Activated naive CD4-positive, alpha-beta T cell treated with anti-CD3 and anti-CD28 coated beads, Interleukin-2, amount 10 ng/mL, durations not matched to agents 7 days and 5 days (primary cell): ENCODE data around the gene MAN1B1.
"Not testable (repeated sequence)": the region's sequence is repeated elsewhere in the genome, so short reads cannot be mapped to it uniquely, and the experiment has no call there.

Experiments used
- CTCF ChIA-PET: fragments of 350-600 bp; sonication (Branson Sonifier 250); formaldehyde crosslinking; loops from one replicate; lab custom pipeline; 2021; ENCODE audit warnings: antibody characterized with exemption; lab: Charles Lee
- DNase-seq: peaks from one replicate; pipeline ENCODE4 v3.0.0-alpha.2; 2020
- H3K27ac Mint-ChIP-seq: one replicate; pipeline ENCODE4 v1.8.0; 2021; ENCODE audit warnings: mild to moderate bottlenecking, moderate library complexity, mixed read lengths
- H3K27me3 Mint-ChIP-seq: one replicate; pipeline ENCODE4 v1.8.0; 2021; ENCODE audit warnings: mild to moderate bottlenecking, mixed read lengths
- H3K36me3 Mint-ChIP-seq: one replicate; pipeline ENCODE4 v1.8.0; 2021; ENCODE audit warnings: mixed read lengths
- H3K4me1 Mint-ChIP-seq: one replicate; pipeline ENCODE4 v1.8.0; 2021; ENCODE audit warnings: mixed read lengths
- H3K4me3 Mint-ChIP-seq: one replicate; pipeline ENCODE4 v1.8.0; 2021; ENCODE audit warnings: mild to moderate bottlenecking, moderate library complexity, mixed read lengths
- H3K9me3 Mint-ChIP-seq: one replicate; pipeline ENCODE4 v1.8.0; 2021; ENCODE audit warnings: mixed read lengths

Gene MAN1B1

DNA sequence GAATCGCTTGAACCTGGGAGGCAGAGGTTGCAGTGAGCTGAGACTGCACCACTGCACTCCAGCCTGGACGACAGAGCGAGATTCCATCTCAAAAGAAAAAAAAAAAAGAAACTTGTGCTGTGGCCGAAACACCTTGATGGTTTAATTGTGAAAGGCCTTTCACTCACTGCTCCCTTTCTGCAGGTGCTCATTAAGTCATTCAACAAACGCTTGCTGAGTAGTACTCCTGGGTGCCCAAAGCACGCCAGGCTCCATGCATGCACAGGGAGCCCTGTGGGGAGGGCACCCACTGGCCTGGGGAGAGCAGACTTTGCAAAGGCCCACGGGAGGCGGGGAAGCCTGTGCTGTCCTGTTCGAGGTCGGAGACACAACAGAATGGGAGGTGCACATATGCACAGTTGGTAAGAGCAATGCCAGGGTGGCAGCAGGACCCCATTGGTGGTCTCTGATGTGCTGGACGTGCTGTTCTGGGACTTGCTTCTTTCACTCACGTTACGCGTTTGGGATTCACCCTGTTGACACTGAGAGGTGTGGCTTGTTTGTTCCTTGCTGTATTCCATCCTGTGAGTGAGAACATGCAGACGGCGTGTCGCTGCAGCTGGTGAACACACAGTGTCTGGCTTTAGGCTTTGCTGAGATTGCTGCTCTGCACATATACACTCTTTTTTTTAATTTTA is 29.9 kb upstream of the MAN1B1 start:
- Mint-ChIP-seq H3K4me1 (no peaks in the 10 kb centered on the region), H3K4me3 (no peak overlapping the region)
- no peak for DNase-seq

GRCh38 chr9:137057545-137057944 is 29.2 kb upstream of the MAN1B1 start:
- Mint-ChIP-seq H3K27me3 (peaks cover 59% of the 10 kb centered on the region), H3K4me1 (no peaks in the 10 kb centered on the region), H3K9me3 (no peaks in the 10 kb centered on the region), H3K36me3 (no peaks in the 10 kb centered on the region), H3K27ac (no peak overlapping the region), H3K4me3 (no peak overlapping the region)
- CTCF ChIA-PET = interaction anchor here (1.6 kb wide), 1 partner anchor 11 kb away, joined by 5 read pairs; no protein-coding TSS in a partner anchor
- no peak for DNase-seq

More for the DNA sequence above, 29.9 kb upstream of the MAN1B1 start:
- Mint-ChIP-seq H3K36me3 (no peaks in the 10 kb centered on the region), H3K27me3 (peaks cover 66% of the 10 kb centered on the region), H3K9me3 (no peaks in the 10 kb centered on the region), H3K27ac (no peak overlapping the region)
- CTCF ChIA-PET = interaction anchor here (1.4 to 1.8 kb wide), 4 partner anchors 7 to 12 kb away, joined by 4 to 8 read pairs (median 6); no protein-coding TSS in a partner anchor

DNA sequence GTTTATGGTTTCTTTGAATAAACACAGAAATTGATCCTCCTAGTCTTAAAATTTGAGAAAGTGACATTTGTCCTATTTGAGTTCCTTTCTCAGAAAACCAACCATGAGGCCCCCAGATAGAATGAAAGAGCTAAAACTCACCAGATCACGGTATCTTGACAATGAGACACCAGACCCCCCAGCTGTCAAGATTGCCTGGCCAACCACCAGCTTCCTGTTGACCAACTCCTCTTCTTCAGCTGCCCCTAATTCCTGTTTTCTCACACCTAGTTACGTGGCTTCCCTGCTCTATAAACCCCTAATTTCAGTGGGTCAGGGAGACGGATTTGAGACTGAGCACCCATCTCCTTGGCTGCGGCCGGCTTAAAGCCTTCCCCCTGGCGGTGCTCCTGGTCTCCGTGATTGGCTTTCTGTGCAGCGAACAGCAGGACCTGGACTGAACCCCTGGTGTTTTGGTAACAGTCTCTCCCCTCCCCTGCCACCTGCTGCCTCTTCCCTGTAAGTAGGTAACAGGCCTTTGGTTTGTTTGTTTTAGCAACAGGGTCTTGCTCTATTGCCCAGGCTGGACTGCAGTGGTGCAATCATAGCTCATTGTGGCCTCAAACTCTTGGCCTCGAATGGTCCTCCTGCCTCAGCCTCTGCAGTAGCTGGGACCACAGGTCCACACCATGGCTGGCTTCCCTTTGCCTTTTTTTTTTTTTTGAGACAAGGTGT is 28.1 kb upstream of the MAN1B1 start:
- Mint-ChIP-seq H3K9me3 (no peaks in the 10 kb centered on the region), H3K36me3 (no peaks in the 10 kb centered on the region), H3K27ac (no peak overlapping the region), H3K27me3 (peaks cover 51% of the 10 kb centered on the region), H3K4me3 (no peak overlapping the region), H3K4me1 (no peaks in the 10 kb centered on the region)
- CTCF ChIA-PET = interaction anchor here (0.9 to 1.2 kb wide), 4 partner anchors 9 to 24 kb away, joined by 3 to 4 read pairs (median 4); no protein-coding TSS in a partner anchor
- no peak for DNase-seq

GRCh38 chr9:137062384-137062783 is 24.4 kb upstream of the MAN1B1 start:
- peaks cover 20% of the 10 kb centered on the region for H3K27me3 Mint-ChIP-seq
- peaks cover 6% of the 10 kb centered on the region for H3K36me3 Mint-ChIP-seq
- no peak overlapping the region for H3K27ac Mint-ChIP-seq
- CTCF ChIA-PET = interaction anchor here (1.8 to 9.6 kb wide), 2 partner anchors 14 to 28 kb away, joined by 7 to 103 read pairs; partner anchors contain the start of gene NPDC1
- no peak for DNase-seq
- no peaks in the 10 kb centered on the region for H3K9me3 Mint-ChIP-seq
- H3K4me3 Mint-ChIP-seq = no peak overlapping the region
- no peaks in the 10 kb centered on the region for H3K4me1 Mint-ChIP-seq

DNA sequence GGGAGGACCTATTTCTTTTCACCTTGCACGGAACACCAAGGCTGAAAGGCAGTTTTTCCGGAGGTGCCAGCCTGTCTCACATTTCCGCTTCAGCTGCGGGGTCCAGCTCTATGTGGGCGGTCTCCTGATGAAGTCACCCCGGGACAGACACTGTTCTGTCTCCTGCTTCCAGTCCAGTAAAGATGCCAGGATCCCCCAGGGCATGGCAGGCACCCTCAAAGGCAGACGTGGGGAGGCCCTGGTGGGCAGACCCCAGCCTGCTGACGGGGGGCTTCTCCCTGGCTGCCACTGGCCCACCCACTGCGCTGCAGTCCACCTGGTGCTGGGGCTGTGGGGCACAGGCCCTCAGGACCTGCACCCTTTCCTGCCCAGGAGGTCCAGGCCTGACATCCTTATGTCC is 24.0 kb upstream of the MAN1B1 start:
- peaks cover 16% of the 10 kb centered on the region for H3K27me3 Mint-ChIP-seq
- CTCF ChIA-PET = interaction anchor here (1.8 to 9.6 kb wide), 3 partner anchors 10 to 28 kb away, joined by 7 to 103 read pairs (median 11); partner anchors contain the start of gene NPDC1
- DNase-seq, H3K27ac Mint-ChIP-seq, H3K9me3 Mint-ChIP-seq, H3K4me3 Mint-ChIP-seq, H3K4me1 Mint-ChIP-seq, H3K36me3 Mint-ChIP-seq: not testable (repeated sequence)

DNA sequence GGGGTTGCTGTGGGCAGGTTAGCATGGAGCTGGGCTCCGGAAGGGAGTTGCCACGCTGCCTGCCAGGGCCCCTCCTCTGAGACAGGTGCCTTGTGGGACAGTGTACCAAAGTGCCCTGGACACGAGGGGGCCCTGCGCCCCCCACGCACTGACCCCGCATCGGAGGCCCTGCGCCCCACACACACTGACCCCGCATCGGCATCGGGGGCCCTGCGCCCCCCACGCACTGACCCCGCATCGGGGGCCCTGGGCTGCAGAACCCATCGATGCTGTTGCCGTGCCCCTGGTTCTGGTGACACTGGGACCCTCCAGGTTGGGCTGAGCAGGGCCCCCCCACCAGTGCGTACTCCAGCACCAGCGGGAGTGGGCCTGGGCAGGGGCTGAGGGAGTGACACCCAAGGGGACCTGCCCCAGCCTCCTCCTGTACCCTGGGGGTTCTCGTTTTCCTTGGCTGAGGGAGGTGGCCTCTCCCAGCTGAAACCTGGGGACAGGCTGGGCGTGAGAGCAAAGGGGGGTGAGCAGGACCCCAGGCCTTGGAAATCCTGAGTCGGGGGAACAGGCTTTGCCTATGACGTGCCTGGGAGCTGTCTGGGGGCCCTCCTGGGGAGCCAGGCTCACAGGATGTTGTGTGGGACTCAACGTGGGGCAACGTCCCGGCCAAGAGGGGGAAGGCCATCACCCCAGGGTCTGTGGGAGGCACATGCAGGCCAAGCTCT is 23.3 kb upstream of the MAN1B1 start:
- no peak for DNase-seq
- Mint-ChIP-seq H3K27me3 (peaks cover 11% of the 10 kb centered on the region), H3K27ac (no peak overlapping the region), H3K4me3 (no peak overlapping the region), H3K4me1 (peaks cover 9% of the 10 kb centered on the region), H3K36me3 (peaks cover 10% of the 10 kb centered on the region), H3K9me3 (no peaks in the 10 kb centered on the region)
- CTCF ChIA-PET = interaction anchor here (0.5 to 9.6 kb wide), 14 partner anchors 8 to 243 kb away, joined by 3 to 103 read pairs (median 4); partner anchors contain the start of genes MAN1B1 and NPDC1

- peak; percentile 69 for DNase-seq
- Mint-ChIP-seq H3K4me3 (no peak overlapping the region), H3K27ac (no peak overlapping the region), H3K27me3 (peaks cover 3% of the 10 kb centered on the region), H3K9me3 (no peaks in the 10 kb centered on the region), H3K4me1 (peaks cover 16% of the 10 kb centered on the region), H3K36me3 (peaks cover 10% of the 10 kb centered on the region)
- CTCF ChIA-PET = interaction anchor here (0.5 to 9.6 kb wide), 14 partner anchors 8 to 244 kb away, joined by 3 to 103 read pairs (median 4); partner anchors contain the start of genes MAN1B1 and NPDC1
Observed at GRCh38 chr9:137064027-137064879, 22.5 kb upstream of the MAN1B1 start.

DNA sequence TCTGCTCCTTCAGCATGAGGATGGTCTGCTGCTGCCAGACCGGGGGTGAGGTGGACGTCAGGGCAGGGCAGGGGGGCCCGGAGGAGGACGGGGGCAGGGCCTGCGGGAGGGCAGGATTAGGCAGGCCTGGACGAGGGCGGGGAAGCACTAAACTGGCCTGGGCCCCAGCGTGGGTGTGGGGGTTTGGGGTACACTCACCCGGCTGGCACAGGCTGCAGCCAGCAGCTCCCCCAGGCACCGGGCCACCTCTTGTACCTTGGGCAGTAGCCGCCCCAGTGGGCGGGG is 22.0 kb upstream of the MAN1B1 start:
- Mint-ChIP-seq H3K27me3 (peaks cover 1% of the 10 kb centered on the region), H3K9me3 (no peaks in the 10 kb centered on the region), H3K36me3 (peaks cover 10% of the 10 kb centered on the region), H3K27ac (no peak overlapping the region), H3K4me1 (peaks cover 16% of the 10 kb centered on the region), H3K4me3 (no peak overlapping the region)
- no peak for DNase-seq
- CTCF ChIA-PET = interaction anchor here (1.2 to 9.6 kb wide), 8 partner anchors 9 to 39 kb away, joined by 3 to 103 read pairs (median 6); partner anchors contain the start of gene NPDC1

DNA sequence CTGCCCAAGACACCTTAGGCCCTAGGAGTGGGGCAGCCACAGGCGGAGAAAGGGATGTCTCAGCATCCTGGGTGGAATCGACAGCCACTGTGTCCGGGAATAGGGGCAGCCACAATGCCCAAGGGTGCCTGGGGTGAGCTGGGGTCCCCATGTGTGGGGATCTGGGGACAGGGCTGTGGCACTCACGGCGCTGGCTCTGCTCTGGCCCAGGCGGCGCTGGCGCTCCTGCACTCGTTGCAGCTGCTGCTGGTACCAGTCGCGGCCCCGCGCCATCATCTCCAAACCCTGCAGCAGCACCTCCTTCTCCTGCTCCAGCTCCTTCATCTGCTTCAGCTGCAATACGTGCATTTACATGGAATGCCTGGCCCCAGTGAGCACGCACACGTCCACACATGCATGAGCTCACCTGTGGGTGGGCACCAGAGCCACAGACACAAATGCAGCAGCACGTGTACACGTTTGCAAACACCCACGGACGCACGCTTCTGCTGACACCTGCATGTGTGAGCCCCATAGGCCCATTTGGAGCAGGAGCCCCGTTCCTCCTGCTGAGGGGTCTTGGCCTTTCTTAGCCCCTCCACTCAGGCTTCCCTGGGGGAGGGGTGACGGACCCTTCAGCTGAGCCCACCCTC is 21.3 kb upstream of the MAN1B1 start:
- peaks cover 10% of the 10 kb centered on the region for H3K36me3 Mint-ChIP-seq
- no peak for DNase-seq
- H3K27me3 Mint-ChIP-seq = no peaks in the 10 kb centered on the region
- CTCF ChIA-PET = interaction anchor here (0.8 to 9.6 kb wide), 4 partner anchors 11 to 334 kb away, joined by 3 to 103 read pairs (median 5); partner anchors contain the start of gene NPDC1
- H3K4me1 Mint-ChIP-seq = peaks cover 17% of the 10 kb centered on the region
- no peak overlapping the region for H3K27ac Mint-ChIP-seq
- no peak overlapping the region for H3K4me3 Mint-ChIP-seq
- no peaks in the 10 kb centered on the region for H3K9me3 Mint-ChIP-seq

- Mint-ChIP-seq H3K4me3 (no peak overlapping the region), H3K4me1 (peaks cover 25% of the 10 kb centered on the region), H3K36me3 (peaks cover 10% of the 10 kb centered on the region), H3K27me3 (no peaks in the 10 kb centered on the region), H3K27ac (no peak overlapping the region), H3K9me3 (no peaks in the 10 kb centered on the region)
- DNase-seq = no peak
- CTCF ChIA-PET = interaction anchor here (0.7 to 9.6 kb wide), 9 partner anchors 10 to 288 kb away, joined by 3 to 103 read pairs (median 6); partner anchors contain the start of gene NPDC1
Observed at GRCh38 chr9:137066096-137066861, 20.5 kb upstream of the MAN1B1 start.

GRCh38 chr9:137067860-137068538 is 18.8 kb upstream of the MAN1B1 start:
- H3K36me3 Mint-ChIP-seq = peaks cover 10% of the 10 kb centered on the region
- CTCF ChIA-PET = interaction anchor here (0.6 to 9.6 kb wide), 28 partner anchors 7 to 377 kb away, joined by 3 to 103 read pairs (median 5); partner anchors contain the start of genes AJM1, MAN1B1, NDOR1 and NPDC1
- peak overlapping the region; percentile 81 for H3K27ac Mint-ChIP-seq
- H3K27me3 Mint-ChIP-seq = no peaks in the 10 kb centered on the region
- peak; percentile 92 for DNase-seq
- H3K4me1 Mint-ChIP-seq = peaks cover 29% of the 10 kb centered on the region
- peak overlapping the region; percentile 60 for H3K4me3 Mint-ChIP-seq
- no peaks in the 10 kb centered on the region for H3K9me3 Mint-ChIP-seq
